Measurements from ENCODE around the gene SYS1.
"Not testable (repeated sequence)": the region's sequence is repeated elsewhere in the genome, so short reads cannot be mapped to it uniquely, and the experiment has no call there.

SYS1 gene

GRCh38 chr20:45340236-45340847 lies 22.6 kb upstream of the SYS1 start:
- no peak for DNase-seq

- no peak for DNase-seq
Observed at GRCh38 chr20:45340951-45341350, 22.0 kb upstream of the SYS1 start.

- no peak for DNase-seq
Observed at GRCh38 chr20:45341579-45341938, 21.4 kb upstream of the SYS1 start.

GRCh38 chr20:45341939-45342854 lies 20.8 kb upstream of the SYS1 start:
- DNase-seq = peak; percentile 75

GRCh38 chr20:45342855-45343531 lies 20.0 kb upstream of the SYS1 start:
- DNase-seq = no peak

GRCh38 chr20:45343532-45344167 lies 19.3 kb upstream of the SYS1 start:
- DNase-seq = no peak

- DNase-seq = no peak
Observed at GRCh38 chr20:45344168-45344860, 18.6 kb upstream of the SYS1 start.

- no peak for DNase-seq
Observed at GRCh38 chr20:45345104-45345936, 17.6 kb upstream of the SYS1 start.

- no peak for DNase-seq
Observed at GRCh38 chr20:45346291-45346718, 16.7 kb upstream of the SYS1 start.

GRCh38 chr20:45346851-45347250 lies 16.1 kb upstream of the SYS1 start:
- no peak for DNase-seq

GRCh38 chr20:45347297-45347935 lies 15.5 kb upstream of the SYS1 start:
- no peak for DNase-seq

- DNase-seq = peak; percentile 65
Observed at GRCh38 chr20:45347936-45348778, 14.8 kb upstream of the SYS1 start, which contains the start of gene SDC4. Gene SDC4 (minus strand): TSS chr20:45348424. CDS start chr20:45348384, 40 bp downstream.

- no peak for DNase-seq
Observed at GRCh38 chr20:45350217-45350616, 12.7 kb upstream of the SYS1 start.

GRCh38 chr20:45350795-45351194 lies 12.2 kb upstream of the SYS1 start:
- not testable (repeated sequence) for DNase-seq

- no peak for DNase-seq
Observed at GRCh38 chr20:45352729-45353128, 10.2 kb upstream of the SYS1 start.

- DNase-seq = no peak
Observed at GRCh38 chr20:45353746-45354145, 9.2 kb upstream of the SYS1 start.

- DNase-seq = no peak
Observed at GRCh38 chr20:45354423-45355208, 8.3 kb upstream of the SYS1 start.

- DNase-seq = no peak
Observed at GRCh38 chr20:45355209-45356084, 7.5 kb upstream of the SYS1 start.

Data from right hindlimb (tissue), 1 donor.